Measurements from ENCODE around the gene CAPZA1.

GRCh38 chr1:112708489-112708888, 88.9 kb downstream of the CAPZA1 start:
- TF ChIP-seq POLR2A (IDR thresholded peaks at IDR 0.05; ENCODE audit: low read length) (no peak), GATA1 (IDR thresholded peaks at IDR 0.05; ENCODE audit: low read depth, low read length) (no peak)

Data from erythroblast (primary cell).